HG03575 (cell line): ENCODE measurements around the gene SRBD1.

ENCODE experiments used
- ATAC-seq: cut with Tn5 transposase; IDR thresholded peaks from one replicate; pipeline ENCODE4 v1.9.1; 2021; ENCODE audit not compliant: unreplicated experiment, insufficient number of reproducible peaks, low FRiP score; ENCODE audit errors: extremely low read depth

SRBD1 gene

GRCh38 chr2:45498661-45499550 is 112.2 kb downstream of the SRBD1 start:
- ATAC-seq, result no peak

- ATAC-seq, result no peak
Observed at GRCh38 chr2:45497355-45497754, 113.7 kb downstream of the SRBD1 start.

GRCh38 chr2:45496869-45497268 is 114.2 kb downstream of the SRBD1 start:
- ATAC-seq, result no peak

GRCh38 chr2:45494978-45495293 is 116.1 kb downstream of the SRBD1 start:
- ATAC-seq, result no peak

GRCh38 chr2:45494275-45494977 is 116.6 kb downstream of the SRBD1 start:
- no peak for ATAC-seq

GRCh38 chr2:45484965-45485364 is 126.1 kb downstream of the SRBD1 start:
- ATAC-seq, result no peak

GRCh38 chr2:45483997-45484396 is 127.1 kb downstream of the SRBD1 start:
- no peak for ATAC-seq

GRCh38 chr2:45477546-45477945 is 133.5 kb downstream of the SRBD1 start:
- no peak for ATAC-seq

- ATAC-seq, result no peak
Observed at GRCh38 chr2:45470531-45470930, 140.5 kb downstream of the SRBD1 start.

- no peak for ATAC-seq
Observed at GRCh38 chr2:45469314-45470099, 141.6 kb downstream of the SRBD1 start.

- ATAC-seq, result no peak
Observed at GRCh38 chr2:45468279-45468678, 142.8 kb downstream of the SRBD1 start.

- ATAC-seq, result no peak
Observed at GRCh38 chr2:45466053-45466452, 145.0 kb downstream of the SRBD1 start.

- no peak for ATAC-seq
Observed at GRCh38 chr2:45460825-45461224, 150.2 kb downstream of the SRBD1 start.

GRCh38 chr2:45459860-45460259 is 151.2 kb downstream of the SRBD1 start:
- ATAC-seq, result no peak

- ATAC-seq, result no peak
Observed at GRCh38 chr2:45458909-45459563, 152.0 kb downstream of the SRBD1 start.

GRCh38 chr2:45457211-45457945 is 153.7 kb downstream of the SRBD1 start:
- no peak for ATAC-seq

GRCh38 chr2:45452866-45453265 is 158.2 kb downstream of the SRBD1 start:
- no peak for ATAC-seq

- no peak for ATAC-seq
Observed at GRCh38 chr2:45450634-45451033, 160.4 kb downstream of the SRBD1 start.

GRCh38 chr2:45448217-45448616 is 162.8 kb downstream of the SRBD1 start:
- no peak for ATAC-seq
